DMS 273 (cell line): ENCODE measurements around the gene RPA3.
"Not testable (repeated sequence)": the region's sequence is repeated elsewhere in the genome, so short reads cannot be mapped to it uniquely, and the experiment has no call there.

Source experiments
- DNase-seq: peaks from one replicate; lab custom pipeline; 2025; ENCODE audit not compliant: unreplicated experiment; lab: John Stamatoyannopoulos, UW

RPA3 gene

GRCh38 chr7:7695111-7695817, 23.1 kb downstream of the RPA3 start:
- DNase-seq, result no peak

- DNase-seq, result no peak
Observed at GRCh38 chr7:7694542-7694941, 23.9 kb downstream of the RPA3 start.

GRCh38 chr7:7693881-7694280, 24.5 kb downstream of the RPA3 start:
- DNase-seq, result no peak

GRCh38 chr7:7688956-7689355, 29.5 kb downstream of the RPA3 start:
- peak; percentile 61 for DNase-seq

- DNase-seq, result peak; percentile 32
Observed at GRCh38 chr7:7688310-7688709, 30.1 kb downstream of the RPA3 start.

- no peak for DNase-seq
Observed at GRCh38 chr7:7687800-7688199, 30.6 kb downstream of the RPA3 start.

- DNase-seq, result no peak
Observed at GRCh38 chr7:7686811-7687508, 31.4 kb downstream of the RPA3 start.

GRCh38 chr7:7682861-7683260, 35.5 kb downstream of the RPA3 start:
- peak; percentile 62 for DNase-seq

GRCh38 chr7:7681936-7682329, 36.5 kb downstream of the RPA3 start:
- DNase-seq, result peak; percentile 46

- DNase-seq, result peak; percentile 96
Observed at GRCh38 chr7:7681191-7681935, 37.0 kb downstream of the RPA3 start.

- DNase-seq, result peak; percentile 33
Observed at GRCh38 chr7:7679640-7680039, 38.8 kb downstream of the RPA3 start.

- peak; percentile 93 for DNase-seq
Observed at GRCh38 chr7:7675686-7676085, 42.7 kb downstream of the RPA3 start.

GRCh38 chr7:7673240-7673550, 45.2 kb downstream of the RPA3 start:
- DNase-seq, result no peak

GRCh38 chr7:7672545-7673239, 45.7 kb downstream of the RPA3 start:
- DNase-seq, result no peak

- DNase-seq, result no peak
Observed at GRCh38 chr7:7671361-7671760, 47.0 kb downstream of the RPA3 start.

GRCh38 chr7:7670490-7670889, 47.9 kb downstream of the RPA3 start:
- DNase-seq, result no peak

GRCh38 chr7:7668706-7669105, 49.7 kb downstream of the RPA3 start:
- no peak for DNase-seq

GRCh38 chr7:7667187-7667586, 51.2 kb downstream of the RPA3 start:
- DNase-seq, result no peak

- DNase-seq, result no peak
Observed at GRCh38 chr7:7665031-7665430, 53.4 kb downstream of the RPA3 start.

- DNase-seq, result no peak
Observed at GRCh38 chr7:7664291-7664690, 54.1 kb downstream of the RPA3 start.

GRCh38 chr7:7662527-7662926, 55.9 kb downstream of the RPA3 start:
- DNase-seq, result peak; percentile 70

- not testable (repeated sequence) for DNase-seq
Observed at GRCh38 chr7:7656459-7656858, 61.9 kb downstream of the RPA3 start.
